Measurements from ENCODE around the gene CFAP91.
A peak's percentile ranks its signal among the peaks of the same experiment; 100 is the strongest.
"Not testable (repeated sequence)": the region's sequence is repeated elsewhere in the genome, so short reads cannot be mapped to it uniquely, and the experiment has no call there.

The CFAP91 gene

DNA sequence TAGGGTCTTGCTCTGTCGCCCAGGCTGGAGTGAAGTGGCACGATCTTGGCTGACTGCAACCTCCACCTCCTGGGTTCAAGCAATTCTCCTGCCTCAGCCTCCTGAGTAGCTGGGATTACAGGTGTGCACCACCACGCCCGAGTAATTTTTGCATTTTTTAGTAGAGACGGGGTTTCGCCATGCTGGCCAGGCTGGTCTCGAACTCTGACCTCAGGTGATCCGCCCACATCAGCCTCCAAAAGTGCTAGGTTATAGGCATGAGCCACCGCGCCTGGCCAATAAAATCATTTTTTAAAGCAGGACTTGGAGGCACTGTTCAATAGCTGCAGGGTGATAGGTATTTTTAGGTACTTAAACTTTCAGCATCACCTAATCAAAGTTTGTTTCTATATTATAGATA lies 24.6 kb upstream of the CFAP91 start:
- DNase-seq: not testable (repeated sequence)

DNA sequence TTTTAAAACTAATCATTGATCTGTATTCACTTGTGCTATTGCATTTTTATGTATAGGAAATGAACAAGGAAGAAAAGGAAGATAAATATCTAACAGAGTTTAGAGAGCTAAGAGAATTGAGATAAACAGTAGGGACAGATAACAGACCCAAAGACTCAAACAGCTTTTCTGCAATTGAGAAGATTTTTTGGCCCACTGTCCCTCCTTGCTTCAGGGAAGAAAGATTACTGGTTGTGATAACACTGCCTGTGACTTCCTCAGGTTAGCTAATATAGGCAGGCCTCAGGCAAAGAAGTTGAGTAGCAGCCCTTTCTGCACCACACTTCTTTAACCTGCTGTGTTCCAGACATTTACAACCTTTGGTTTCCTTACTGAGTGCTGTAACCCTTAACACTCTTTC lies 22.9 kb upstream of the CFAP91 start:
- DNase-seq: peak; percentile 48 to 55

DNA sequence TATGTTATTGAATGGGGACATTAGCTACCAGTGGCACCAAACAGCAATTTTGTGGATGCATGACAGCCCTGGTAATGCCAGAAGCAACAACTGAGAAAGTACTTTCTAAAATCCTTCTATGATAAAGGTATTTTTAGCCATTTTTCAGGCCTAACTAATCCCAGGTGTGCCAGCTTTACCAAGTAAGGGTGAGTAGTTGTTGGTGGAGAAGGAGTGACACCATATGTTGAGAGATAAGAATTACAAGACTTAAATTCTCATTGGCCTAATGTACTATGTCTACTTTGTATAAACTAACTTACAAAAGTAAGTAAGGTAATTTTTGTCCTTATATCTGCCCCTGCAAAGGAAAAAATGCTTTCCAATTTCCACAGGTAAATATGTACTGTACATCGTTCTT lies 21.5 kb upstream of the CFAP91 start:
- peak; percentile 56 to 66 for DNase-seq

DNA sequence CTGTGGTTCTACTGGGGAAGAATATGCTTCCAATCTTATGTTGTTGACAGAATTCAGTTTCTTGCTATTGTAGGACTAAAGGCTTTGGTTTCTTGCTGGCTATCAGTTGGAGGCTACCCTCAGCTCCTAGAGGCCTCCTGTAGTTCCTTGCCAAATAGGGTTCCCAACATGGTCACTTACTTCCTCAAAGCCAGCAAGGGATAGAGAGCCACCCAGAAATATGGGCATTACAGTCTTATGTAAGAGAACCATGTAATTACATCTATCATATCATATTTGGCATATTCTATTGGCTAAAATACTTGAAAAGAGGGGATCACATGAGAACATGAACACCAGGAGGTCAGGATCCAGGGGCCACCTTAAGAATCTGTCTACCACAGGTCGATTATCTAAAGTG lies 19.4 kb upstream of the CFAP91 start:
- peak; percentile 18 to 22 for DNase-seq

DNA sequence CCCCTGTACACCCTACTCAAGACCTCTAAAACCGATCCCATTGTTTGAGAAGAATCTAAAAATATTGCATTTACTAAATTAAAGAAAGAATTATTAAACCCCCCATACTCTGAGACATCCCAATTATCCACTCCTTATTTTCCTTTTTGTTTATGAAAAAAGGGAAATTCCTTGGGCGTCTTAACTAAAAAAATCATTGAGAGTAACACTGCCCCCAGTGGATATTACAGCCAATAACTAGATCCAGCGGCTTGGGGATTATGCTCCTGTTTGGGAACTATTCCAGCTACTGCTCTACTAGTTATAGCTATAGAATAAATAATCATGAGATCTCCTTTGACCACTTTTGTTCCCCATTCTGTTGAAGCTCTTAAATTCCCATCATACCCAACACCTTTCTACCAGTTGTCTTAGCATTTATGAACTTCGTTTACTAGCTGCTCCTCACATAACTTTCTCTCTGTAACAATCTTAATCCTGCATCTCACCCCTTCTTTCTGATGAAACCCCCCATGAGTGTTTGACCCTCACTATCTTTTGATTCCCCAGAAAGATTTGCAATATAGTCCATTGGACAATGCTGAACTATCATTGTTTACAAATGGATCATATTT lies 12.7 kb upstream of the CFAP91 start:
- DNase-seq: peak; percentile 20 to 32

DNA sequence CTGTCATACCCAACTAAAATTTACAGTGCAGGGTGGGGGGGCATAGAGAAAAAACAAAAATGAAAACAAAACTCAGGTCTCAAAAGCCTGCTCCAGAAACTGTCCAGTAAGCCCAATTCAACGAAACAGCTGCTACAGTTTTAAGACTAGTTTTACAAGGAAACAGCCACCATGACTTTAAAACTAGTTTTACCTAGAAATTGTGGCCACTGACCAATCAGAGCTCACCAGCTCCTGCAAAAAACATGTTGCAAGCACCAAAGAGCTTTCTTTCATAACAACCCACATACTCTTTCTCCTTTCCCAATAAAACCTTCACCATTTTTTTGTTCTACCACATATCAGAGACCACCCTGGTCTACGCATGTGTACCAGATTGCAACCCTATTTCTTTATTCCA lies 7.3 kb upstream of the CFAP91 start:
- peak in 1 of 2 experiments; percentile 13 for DNase-seq

DNA sequence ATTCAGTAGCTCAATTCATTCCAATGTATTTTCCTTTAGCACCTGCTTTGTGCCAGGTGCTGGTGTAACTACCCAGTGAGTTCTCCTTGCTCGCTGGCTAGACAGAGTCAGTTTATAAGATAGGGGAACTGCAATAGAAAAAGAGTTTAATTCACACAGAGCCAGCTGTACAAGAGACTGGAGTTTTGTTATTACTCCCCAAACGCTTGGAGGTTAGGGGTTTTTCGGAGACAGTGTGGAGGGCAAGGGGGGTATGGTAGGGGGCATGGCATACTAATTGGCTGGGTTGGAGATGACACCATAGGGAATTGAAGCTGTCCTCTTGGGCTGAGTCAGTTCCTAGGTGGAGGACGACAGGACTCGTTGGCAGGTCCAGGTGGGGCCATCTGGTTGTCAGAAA lies 5.4 kb upstream of the CFAP91 start:
- no peak for DNase-seq

DNA sequence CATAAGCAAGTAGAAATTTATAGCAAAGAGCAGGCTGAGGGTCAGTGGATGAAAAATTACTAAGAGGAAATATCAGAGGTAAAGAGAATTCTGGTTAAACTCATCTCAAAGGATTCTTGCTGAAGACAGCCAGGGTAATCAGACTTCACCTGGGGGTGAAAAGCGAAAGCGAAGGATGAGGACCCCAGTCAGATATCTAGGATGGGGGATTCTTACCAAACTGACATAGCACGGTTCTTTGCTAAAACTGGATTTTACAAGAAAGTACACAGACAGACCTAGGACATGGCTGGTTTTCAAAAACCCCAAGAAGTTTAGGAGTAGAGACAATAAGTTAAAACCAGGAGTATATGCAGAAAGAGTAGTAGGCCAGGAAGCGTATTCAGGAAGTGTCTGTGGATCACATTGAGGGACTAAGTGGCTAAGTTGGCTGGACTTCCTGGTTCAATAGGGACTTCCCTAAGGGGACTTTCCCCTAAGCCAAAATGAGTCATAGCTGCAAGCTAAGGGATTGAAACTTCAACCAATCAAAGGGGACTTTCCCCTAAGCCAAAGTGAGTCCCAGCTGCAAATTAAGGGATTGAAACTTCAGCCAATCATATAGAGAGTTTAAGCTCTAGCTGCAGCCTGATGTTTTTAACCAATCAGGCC lies 2.4 kb upstream of the CFAP91 start:
- peak; percentile 67 for DNase-seq

DNA sequence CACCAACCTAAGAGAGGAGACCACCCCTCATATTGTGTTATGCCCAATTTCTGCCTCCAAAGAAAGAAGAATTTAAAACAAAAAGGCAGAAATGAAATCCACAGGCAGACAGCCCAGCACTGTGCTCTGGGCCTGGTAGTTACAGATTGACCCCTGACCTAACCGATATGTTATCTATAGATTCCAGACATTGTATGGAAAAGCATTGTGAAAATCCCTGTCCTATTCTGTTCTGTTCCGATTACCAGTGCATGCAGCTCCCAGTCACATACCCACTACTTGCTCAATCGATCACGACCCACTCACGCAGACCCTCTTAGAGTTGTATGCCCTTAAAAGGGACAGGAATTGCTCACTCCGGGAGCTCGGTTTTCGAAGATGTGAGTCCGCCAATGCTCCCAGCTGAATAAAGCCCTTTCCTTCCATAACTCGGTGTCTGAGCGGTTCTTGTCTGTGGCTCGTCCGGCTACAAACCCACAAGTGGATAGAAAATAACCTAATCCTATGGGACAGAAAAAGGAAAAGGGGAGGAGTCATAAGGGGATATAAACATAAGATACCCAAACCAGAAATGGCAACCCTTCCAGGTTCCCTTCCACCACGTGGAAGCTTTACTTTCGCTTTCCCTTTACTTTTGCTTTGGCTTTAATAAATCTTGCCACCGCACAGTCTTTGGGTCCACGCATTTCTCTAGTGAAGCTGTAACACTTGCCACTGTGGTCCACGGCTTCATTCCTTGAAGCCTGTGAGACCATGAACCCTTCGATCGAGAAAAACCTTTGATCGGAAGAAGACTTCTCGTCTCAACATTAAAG lies 1.7 kb upstream of the CFAP91 start:
- DNase-seq: no peak

DNA sequence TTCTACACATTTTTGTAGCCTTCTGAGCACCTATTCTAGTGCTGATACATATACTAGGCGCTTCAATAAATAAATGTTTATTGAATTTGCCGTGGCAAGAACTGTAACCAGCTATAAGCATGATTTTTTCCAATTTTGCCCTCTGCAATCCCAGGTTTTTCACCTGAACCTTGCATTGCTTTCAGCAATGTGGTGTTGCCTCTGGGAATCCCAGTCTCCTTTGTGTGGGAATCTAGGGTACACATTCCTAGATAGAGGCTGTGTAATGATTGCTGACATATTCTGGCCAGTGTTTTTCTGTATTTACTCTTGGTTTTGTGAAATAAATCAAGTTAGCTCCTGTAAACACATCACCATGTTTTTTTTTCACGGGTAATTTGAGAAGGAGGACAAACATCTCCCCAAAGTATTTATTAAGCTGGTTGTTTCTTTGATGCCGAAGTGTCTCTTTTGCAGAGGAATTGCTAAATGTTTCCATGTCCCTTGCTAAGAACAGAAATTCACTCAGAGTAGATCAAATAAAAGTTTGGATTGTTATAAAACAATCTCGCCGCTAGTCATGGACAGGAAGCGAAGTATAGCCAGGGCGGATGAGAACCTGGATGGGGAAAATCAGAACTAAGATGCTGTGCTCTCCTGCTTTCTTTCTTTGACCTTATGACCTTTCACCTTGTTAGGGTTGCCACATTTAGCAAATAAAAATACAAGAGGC lies 1.2 kb downstream of the CFAP91 start:
- no peak for DNase-seq

DNA sequence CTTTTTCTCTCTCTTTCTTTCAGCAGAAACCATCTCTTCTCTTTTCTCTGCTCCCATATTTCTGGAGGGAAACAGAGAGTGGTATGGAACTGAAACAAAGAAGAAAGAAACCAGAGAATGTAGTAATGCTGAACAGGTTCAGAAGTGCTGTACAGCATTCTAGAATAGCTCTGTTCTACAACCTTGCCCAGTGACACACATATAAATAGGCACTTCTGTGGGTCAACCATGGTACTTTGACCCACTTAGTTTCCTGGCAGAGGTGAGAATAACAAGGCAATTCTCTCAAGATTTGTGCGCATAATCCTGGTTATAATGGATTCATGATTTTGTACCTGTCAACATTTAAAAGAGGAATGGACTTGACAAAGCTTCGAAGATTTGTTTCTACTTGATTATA lies 12.3 kb downstream of the CFAP91 start:
- DNase-seq: no peak

DNA sequence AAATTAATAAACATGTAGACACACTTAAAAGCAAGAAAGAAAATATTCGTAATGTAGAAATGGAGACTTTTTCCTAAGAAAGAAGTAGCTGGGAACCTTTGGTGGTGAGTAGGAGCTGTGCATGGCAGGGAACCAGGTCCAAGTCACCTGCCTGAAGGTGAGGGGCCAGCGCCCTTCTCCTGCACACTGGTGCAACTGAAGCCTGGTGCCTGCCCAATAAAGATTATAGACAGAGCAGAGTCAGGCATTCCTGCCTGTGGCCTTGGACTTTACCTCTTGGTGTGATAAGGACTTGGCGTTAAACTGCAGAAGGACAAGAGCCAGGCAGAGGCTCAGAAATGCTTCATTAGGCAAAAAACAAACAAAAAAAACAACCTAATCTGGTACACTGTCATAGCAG lies 14.2 kb downstream of the CFAP91 start:
- no peak for DNase-seq

DNA sequence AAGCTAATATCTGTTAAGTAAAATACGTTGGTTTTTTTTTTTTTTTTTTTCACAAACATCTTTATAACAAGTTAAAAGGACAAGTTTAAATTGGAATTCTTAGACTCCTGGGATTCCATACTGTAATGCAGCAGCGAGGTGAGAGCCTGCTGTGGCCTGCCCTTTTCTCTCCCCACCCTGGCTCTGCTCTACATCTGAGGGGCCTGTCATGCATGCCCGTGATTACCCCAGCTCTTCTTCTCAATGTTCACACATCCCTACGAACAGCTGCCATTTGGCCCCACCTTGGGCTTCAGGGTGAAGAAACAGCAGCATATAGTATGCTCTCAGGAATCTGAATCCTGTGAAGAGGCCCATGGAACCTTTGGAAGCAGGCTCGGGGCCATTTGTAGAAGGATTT lies 14.7 kb downstream of the CFAP91 start:
- no peak for DNase-seq

DNA sequence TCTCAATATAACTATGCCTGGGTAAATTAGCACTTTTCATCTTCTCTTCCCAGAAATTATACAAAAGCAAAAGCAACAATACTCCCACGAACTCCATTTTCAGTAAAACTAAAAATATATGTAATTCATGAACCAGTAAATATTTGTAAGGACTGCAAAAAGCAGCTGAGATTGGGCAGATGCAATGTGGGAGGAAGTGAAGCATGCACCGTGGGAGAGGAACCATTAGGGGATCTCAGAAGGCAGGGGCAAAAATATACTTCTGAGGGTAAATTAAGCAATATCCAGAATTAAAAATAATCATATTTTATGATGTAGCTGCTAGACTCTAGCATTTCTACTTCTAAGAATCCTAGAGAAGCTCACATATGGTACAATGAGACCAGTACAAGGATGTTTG lies 20.2 kb downstream of the CFAP91 start:
- no peak for DNase-seq

DNA sequence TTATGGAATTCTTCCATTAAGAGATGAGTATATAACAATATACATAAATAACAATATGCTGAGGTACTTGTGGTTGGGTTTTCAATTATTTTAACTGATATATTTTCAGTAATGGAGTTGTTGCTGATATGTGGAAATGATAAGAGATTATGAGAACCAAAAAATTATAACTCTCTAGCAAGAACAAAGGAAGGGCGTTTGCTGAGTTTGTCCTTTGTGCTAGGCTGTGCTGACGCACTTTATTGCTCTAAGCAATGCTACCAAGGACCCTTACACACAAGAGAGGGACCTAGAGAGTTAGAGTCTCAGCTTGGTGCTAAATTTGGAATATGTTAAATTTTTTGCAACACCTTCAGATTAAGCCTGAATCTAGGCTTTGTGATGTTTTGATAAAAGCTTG lies 24.1 kb downstream of the CFAP91 start:
- no peak for DNase-seq

DNA sequence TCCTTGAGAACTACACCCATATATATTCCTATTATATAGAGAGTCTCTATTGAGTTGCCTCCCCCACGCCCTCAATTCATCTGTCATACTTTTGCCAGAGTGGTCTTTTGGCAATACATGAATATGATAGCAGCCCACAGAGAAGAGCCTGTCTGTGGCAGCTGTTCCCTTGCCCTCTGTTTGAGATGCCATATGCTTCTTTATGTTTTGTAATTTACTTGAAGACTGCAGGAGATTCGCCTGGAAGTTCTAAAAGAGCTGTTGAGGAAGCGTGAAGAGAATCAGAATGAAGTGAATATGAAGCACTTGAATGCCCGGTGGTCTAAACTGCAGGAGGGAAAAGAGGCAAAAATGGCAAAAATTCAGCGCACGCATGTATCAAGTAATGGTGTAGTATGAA lies 27.2 kb downstream of the CFAP91 start:
- no peak for DNase-seq

DNA sequence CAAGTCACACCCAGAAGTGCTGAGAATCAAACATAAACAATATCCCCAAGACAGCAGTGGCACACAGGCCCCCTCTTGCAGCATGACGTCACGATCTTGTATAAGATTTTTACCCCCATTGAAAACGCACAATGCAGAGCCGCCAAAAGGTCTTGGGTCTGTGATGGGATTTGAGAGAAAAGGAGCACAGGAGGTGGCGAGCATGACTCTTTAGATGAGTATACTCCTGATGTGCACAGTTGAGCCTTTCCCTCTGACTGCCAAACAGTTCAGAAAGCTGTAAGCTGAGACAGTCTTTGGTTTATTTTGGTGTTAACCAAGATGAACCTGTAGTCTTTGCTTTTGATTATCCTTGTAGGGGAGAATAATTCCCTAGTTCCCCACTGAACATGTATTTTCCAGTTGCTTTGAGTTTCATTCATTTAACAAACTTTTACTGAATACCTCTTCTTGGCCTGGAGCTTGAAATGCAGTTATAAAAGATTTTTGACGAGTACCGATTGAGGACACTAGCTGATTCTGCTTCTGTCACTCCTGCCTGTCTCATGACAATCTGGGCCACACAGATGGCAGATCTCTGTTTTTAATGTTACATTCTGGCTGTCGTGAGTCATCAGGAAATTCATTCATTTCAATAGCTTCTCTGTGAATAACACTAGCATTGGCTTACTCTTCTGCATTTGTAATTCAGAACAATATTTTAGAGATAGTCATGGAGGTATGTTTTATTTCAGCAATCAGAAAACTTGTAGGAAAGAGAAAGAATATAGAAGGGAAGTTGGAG lies 28.9 kb downstream of the CFAP91 start:
- no peak for DNase-seq

DNA sequence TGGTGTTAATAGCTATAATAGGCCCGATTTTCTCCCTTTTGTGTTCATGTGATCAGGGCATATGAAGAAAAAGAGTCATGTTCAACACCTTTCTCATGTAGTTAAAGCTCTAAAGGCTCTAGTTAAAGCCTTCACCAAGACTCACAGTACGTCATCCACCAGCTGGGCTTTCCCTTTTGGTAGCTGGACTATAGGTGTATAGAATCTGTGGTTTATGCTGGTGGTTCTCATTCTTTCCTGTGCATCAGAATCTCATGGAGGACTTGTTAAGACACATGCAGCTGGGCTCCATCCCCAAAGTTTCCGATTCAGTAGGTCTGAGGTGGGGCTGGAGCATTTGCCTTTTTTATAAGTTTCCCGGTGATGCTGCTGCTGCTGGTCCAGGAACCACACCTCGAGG lies 31.0 kb downstream of the CFAP91 start:
- no peak for DNase-seq

DNA sequence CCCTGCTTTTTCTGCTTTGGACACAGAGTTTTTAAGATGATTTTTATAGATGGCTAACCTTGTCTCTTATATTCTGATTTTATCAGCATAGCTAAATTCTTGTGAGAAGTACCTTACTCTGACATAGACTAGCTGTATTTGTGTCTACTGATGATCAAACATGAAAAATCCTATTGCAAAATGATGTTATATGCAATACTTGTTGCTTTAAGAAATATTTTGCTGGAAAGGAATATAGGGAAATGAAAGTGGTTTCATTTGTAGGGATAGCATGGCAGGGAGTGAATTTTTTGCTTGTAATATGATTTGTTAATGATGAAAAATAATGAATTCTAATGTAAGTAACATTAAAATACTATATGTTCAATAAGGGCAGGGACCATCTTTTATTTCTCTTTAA lies 35.9 kb downstream of the CFAP91 start:
- no peak for DNase-seq

DNA sequence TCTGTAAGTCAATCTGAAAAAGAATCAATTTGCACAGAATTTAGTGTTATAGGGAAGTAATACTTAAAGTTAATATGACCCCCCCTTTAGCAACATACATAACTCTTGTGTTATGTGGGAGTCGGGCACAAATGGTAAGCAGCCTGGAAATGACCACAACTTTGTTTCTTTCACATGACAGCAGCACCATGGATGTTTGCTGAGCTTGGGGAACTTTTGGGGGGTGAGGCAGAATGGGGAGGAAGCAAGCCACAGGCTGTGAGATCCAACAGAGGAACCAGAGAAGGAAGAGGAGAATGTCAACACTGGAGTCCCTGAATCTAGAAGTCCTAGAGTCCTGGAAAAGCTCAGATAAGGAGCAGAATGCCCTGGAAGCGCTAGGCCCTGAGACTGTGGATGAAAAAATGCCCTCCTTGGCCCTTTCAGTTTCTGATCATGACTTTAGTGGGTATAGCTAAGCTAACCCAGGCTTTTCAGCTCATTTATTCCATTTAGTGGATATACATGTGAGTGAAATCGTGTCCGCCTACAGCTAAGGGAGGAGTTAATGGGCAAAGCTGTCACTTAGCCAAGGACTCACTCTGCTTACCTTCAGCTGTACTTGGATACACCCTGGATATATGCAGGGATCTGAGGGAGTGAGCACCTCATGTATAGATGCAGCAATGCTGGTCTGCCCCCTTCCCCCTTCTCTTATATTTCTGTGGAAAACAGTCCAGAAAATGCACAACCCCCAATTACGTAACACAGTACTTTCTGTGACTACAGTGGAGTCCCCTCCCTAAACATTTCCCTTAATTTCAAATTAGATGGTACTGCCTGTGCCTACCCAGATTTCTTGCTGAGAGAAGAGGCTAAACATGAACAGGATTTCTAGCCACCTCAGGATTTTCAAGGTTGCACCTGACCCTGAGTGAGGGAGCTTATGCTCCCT lies 39.1 kb downstream of the CFAP91 start:
- no peak for DNase-seq

DNA sequence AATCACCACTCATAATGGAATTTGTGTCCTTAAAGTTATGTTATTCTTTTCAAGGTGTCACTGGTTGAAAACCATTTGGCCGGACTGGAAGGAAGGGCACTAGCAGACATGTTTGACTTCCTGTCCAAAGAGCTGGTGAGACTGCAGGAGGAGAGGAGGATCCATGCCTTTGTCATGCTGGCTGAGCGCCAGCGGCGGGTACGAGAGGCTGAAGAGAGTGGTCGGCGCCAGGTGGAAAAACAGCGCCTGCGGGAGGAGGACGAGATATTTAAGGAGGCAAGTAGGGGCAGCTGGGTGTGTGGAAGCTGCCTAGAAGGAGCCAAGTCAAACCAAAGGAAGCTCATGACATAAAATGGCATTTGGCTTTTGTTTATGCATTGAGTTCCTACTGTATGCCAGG lies 41.1 kb downstream of the CFAP91 start:
- no peak for DNase-seq

DNA sequence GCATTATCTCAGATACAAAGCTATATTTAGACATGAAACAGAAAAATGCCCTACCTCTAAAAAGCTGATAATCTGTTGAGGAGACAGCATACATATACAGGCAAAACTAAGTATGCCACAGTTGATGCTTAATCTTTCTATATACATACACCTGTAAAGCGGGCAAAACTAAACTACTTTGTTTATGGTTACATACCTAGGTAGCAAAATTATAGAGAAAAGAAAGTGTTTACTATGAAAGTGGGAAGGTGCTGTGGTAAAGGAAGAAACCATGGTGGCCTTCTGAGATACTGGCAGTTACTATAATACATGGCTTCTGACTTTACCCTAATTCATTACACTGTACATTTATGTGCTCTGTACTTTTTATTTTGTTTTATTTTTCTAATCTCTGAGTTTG lies 43.1 kb downstream of the CFAP91 start:
- DNase-seq: no peak
